Stimulated activated CD8-positive, alpha-beta memory T cell treated with anti-CD3 and anti-CD28 coated beads, Interleukin-2, amount 100 ng/mL, for 48 hours (primary cell): ENCODE data around the gene UNC119.

Source experiments
- DNase-seq, 2 donors: peaks; one replicate each; pipeline ENCODE4 v3.0.0-alpha.2; 2020; ENCODE audit warnings: low read depth in 2 of 2

The UNC119 gene

GRCh38 chr17:28544402-28545140 lies 7.9 kb downstream of the UNC119 start:
- no peak for DNase-seq

- DNase-seq = no peak
Observed at GRCh38 chr17:28541439-28541838, 11.0 kb downstream of the UNC119 start.

GRCh38 chr17:28540231-28540630 lies 12.2 kb downstream of the UNC119 start:
- DNase-seq = no peak

- DNase-seq = no peak
Observed at GRCh38 chr17:28538296-28538895, 14.0 kb downstream of the UNC119 start.

GRCh38 chr17:28537219-28537610 lies 15.2 kb downstream of the UNC119 start:
- DNase-seq = no peak

GRCh38 chr17:28536532-28537218 lies 15.7 kb downstream of the UNC119 start:
- DNase-seq = no peak

- DNase-seq = no peak
Observed at GRCh38 chr17:28534740-28535375, 17.6 kb downstream of the UNC119 start.

- DNase-seq = no peak
Observed at GRCh38 chr17:28533091-28533807, 19.2 kb downstream of the UNC119 start.

GRCh38 chr17:28532050-28532960 lies 20.1 kb downstream of the UNC119 start:
- DNase-seq = no peak

- DNase-seq = no peak
Observed at GRCh38 chr17:28530926-28531325, 21.5 kb downstream of the UNC119 start.

- no peak for DNase-seq
Observed at GRCh38 chr17:28530250-28530649, 22.2 kb downstream of the UNC119 start.

GRCh38 chr17:28529013-28529400 lies 23.4 kb downstream of the UNC119 start:
- no peak for DNase-seq

GRCh38 chr17:28528327-28529012 lies 24.0 kb downstream of the UNC119 start:
- no peak for DNase-seq

- DNase-seq = no peak
Observed at GRCh38 chr17:28527859-28528258, 24.6 kb downstream of the UNC119 start.

GRCh38 chr17:28527181-28527681 lies 25.2 kb downstream of the UNC119 start:
- DNase-seq = no peak

GRCh38 chr17:28526381-28526780 lies 26.0 kb downstream of the UNC119 start:
- no peak for DNase-seq

- no peak for DNase-seq
Observed at GRCh38 chr17:28524476-28525424, 27.7 kb downstream of the UNC119 start.

- no peak for DNase-seq
Observed at GRCh38 chr17:28523876-28524275, 28.5 kb downstream of the UNC119 start.

GRCh38 chr17:28523186-28523585 lies 29.2 kb downstream of the UNC119 start:
- no peak for DNase-seq
